ENCODE data around the gene CLN6.
"Not testable (repeated sequence)": the region's sequence is repeated elsewhere in the genome, so short reads cannot be mapped to it uniquely, and the experiment has no call there.

CLN6 gene

DNA sequence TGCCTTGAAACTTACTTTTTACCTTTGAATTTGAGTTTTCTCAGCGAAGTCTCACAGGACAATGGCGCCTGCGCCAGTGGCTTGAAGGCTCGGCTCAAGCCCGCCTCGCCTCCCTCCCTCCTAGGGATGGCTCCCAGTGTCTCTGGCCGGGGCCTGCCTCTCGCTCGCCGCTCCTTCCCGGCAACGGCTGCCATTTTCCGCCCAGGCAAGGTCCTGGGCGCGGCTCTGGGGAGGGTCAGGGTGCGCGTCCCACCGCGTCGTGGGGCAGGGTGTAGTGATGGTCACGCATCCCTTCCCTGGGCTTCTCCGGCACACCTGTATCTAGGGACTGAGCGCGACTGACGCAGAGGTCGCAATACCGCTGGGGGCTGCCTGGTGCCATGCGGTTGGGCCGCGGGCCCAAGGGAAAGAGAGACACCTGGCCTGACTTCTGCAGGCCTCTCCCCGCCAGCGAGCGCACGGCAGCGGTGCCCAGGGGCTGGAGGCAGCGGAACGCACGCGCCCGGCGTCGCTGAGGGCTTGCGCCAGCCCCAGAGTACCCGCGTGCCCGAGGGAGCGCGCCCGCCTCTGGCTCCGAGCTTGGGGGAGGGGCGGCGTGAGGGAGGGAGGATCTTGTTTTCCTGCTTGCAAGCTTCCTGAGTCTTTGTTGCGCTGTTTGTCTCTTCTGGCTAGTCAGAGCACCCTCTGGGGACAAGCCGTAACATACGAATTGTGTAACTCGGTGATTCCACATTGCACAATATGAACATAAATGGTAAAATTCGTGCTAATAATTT, 27.3 kb upstream of the CLN6 start:
- no peak for DNase-seq (ENCODE audit: low read depth)

- no peak for DNase-seq (ENCODE audit: low read depth)
Measured at GRCh38 chr15:68252925-68253534, 23.5 kb upstream of the CLN6 start.

DNA sequence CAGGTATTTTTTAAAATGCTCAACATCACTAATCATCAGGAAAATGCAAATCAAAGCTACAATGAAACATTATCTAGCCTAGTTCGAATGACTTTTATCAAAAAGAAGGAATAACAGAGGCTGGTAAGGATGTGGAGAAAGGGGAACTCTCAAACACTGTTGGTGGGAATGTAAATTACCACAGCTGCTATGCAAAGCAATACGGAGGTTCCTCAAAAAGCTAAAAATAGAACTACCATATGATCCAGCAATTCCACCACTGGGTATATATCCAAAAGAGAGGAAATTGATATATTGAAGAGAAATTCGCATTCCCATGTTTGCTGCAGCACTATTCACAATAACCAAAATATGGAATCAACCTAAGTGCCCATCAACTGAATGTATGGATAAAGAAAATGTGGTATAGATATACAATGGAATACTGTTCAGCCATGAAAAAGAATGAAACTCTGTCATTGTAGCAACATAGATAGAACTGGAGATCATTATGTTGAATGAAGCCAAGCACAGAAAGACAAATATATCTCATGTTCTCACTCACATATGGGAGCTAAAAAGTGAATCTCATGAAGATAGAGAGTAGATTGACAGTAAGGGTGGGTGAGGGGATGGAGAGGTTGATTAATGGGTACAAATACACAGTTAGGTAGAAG, 19.7 kb upstream of the CLN6 start:
- no peak for DNase-seq (ENCODE audit: low read depth)

- DNase-seq (ENCODE audit: low read depth): no peak
Measured at GRCh38 chr15:68244235-68244634, 14.7 kb upstream of the CLN6 start.

GRCh38 chr15:68241088-68241935, 11.8 kb upstream of the CLN6 start:
- no peak for DNase-seq (ENCODE audit: low read depth)

DNA sequence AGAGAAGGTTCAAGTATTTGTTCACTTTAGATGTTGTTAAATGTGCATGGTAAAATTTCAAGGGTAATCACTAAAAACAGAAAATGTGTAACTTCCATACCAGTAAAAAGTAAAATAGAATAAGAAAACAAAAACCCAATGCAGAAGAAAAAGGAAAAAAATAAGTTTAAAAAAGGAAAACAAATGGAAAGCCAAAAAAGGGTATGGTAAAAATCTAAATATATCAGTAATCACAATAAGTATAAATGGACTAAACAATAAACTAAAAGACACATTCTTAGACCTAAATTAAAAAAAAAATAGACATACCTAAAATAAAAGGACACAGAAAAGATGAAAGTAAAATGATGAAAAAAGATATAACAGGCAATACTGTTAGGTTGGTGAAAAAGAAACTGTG, 9.5 kb upstream of the CLN6 start:
- no peak for DNase-seq (ENCODE audit: low read depth)

- DNase-seq (ENCODE audit: low read depth): no peak
Measured at GRCh38 chr15:68235022-68235421, 5.5 kb upstream of the CLN6 start.

DNA sequence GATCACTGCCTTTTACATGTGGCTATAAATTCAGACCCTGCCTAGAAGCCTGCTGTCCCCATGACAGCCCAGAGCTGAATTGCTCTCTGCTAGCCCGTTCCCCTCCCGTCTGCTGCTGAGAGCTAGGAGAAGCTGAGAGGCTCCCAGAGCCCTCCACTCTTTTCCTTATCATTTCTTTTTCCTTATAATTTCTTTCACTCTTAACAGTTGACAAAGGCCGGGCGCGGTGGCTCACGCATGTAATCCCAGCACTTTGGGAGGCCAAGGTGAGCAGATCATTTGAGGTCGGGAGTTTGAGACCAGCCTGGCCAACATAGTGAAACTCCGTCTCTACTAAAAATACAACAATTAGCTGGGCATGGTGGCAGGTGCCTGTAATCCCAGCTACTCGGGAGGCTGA, 5.0 kb upstream of the CLN6 start:
- not testable (repeated sequence) for DNase-seq (ENCODE audit: low read depth)

- no peak for DNase-seq (ENCODE audit: low read depth)
Measured at GRCh38 chr15:68234060-68234459, 4.5 kb upstream of the CLN6 start.

GRCh38 chr15:68232937-68233336, 3.4 kb upstream of the CLN6 start:
- DNase-seq (ENCODE audit: low read depth): no peak

GRCh38 chr15:68232449-68232848, 2.9 kb upstream of the CLN6 start:
- DNase-seq (ENCODE audit: low read depth): no peak

GRCh38 chr15:68231102-68231818, 1.7 kb upstream of the CLN6 start:
- DNase-seq (ENCODE audit: low read depth): no peak

GRCh38 chr15:68230157-68231100, 901 bp upstream of the CLN6 start:
- DNase-seq (ENCODE audit: low read depth): no peak

DNA sequence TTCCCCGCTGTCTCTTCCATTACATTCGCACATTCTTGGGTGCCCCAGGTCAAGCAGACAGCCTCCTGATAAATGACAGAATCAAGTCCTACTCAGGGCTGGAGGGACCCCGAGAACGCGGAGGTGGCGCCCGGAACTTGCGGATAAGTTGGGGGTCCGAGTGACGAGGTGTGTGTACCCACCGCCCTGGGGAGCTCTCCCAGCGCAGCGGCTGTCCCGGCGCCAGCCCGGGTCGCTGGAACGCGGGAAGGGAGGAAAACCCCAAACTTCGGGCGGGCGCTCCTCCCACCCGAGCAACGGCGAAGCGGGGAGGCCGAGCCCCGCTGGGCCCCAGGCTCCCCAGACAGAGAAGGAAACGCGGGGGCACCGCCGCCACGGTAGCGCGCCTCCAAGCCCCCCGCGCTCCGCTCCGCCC, 550 bp downstream of the CLN6 start:
- DNase-seq (ENCODE audit: low read depth): no peak

GRCh38 chr15:68228143-68228970, 1.2 kb downstream of the CLN6 start:
- no peak for DNase-seq (ENCODE audit: low read depth)

GRCh38 chr15:68227643-68228142, 1.8 kb downstream of the CLN6 start:
- DNase-seq (ENCODE audit: low read depth): no peak

GRCh38 chr15:68225442-68225841, 4.1 kb downstream of the CLN6 start:
- DNase-seq (ENCODE audit: low read depth): not testable (repeated sequence)

DNA sequence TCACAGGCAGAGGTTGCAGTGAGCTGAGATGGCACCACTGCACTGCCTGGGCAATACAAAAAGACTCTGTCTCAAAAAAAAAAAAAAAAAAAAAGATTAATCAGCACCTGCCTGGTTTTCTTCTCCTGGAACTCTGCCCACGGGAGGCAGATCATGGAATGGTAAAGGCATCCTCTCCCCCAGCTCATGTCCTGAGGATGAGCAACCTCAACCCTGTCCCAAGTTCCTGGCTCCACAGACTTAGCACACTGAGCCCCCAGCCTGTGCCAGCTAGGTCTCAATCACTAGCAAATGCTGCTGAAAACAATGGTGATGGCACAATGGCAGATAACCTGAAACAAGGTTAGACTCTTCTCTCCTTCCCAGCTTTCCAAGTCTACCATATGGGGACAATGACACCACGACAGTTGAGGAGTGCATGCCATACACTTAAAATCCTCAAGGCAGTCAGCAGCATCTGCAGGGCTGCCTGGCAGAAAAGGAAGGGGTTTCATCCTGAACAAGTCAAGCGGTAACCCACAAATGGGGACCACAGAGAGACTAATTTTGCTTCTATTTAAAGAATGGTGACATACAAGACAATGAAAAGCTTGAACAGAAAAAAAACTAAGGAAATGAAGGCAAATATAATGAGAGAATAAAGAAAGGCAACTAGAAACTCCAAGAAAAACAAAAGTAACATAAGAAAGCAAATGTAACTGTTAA, 4.8 kb downstream of the CLN6 start:
- no peak for DNase-seq (ENCODE audit: low read depth)

- DNase-seq (ENCODE audit: low read depth): no peak
Measured at GRCh38 chr15:68224108-68224507, 5.4 kb downstream of the CLN6 start.

Data from CMK (cell line).